ENCODE data around the gene NACAD. TPM values are rescaled to one million over a fixed set of nuclear protein-coding genes. Genes with fewer than 3 reads are reported as not detected.

NACAD gene
- total RNA-seq, result 1.8 and 2.5 TPM in 2 replicates

GRCh38 chr7:45088821-45089340, at the start of gene NACAD:
Gene NACAD (minus strand): TSS chr7:45088969. CDS start chr7:45088894, 75 bp downstream.

GRCh38 chr7:45111298-45112223, 22.8 kb upstream of the NACAD start, which contains the start of gene TBRG4:
Gene TBRG4 (minus strand): TSS chr7:45111697. CDS start chr7:45109237, 2,460 bp downstream.

Other genes with a start within 250 kb of the NACAD start
- 154 and 171 TPM in 2 replicates for gene H2AZ2, start 240.9 kb downstream of the NACAD start, total RNA-seq
- 6.2 and 9.8 TPM in 2 replicates for gene PURB, start 203.4 kb downstream of the NACAD start, total RNA-seq
- not detected in 2 replicates for gene MYO1G, start 110.0 kb downstream of the NACAD start, total RNA-seq
- gene CCM2, start 88.8 kb downstream of the NACAD start, total RNA-seq, result 44.0 and 54.0 TPM in 2 replicates
- 73.0 and 86.7 TPM in 2 replicates for gene TBRG4, start 22.7 kb upstream of the NACAD start, total RNA-seq
- gene RAMP3, start 68.8 kb upstream of the NACAD start, total RNA-seq, result not detected in 2 replicates